GM08714 (cell line): ENCODE measurements around the gene ORMDL2.
"Not testable (repeated sequence)": the region's sequence is repeated elsewhere in the genome, so short reads cannot be mapped to it uniquely, and the experiment has no call there.

ENCODE experiments used
- H3K4me3 ChIP-seq: fragments of 200-500 bp; sonication (Bioruptor generic); 2 replicates; pipeline ENCODE4 v1.5.1; 2014; ENCODE audit warnings: mild to moderate bottlenecking, low read length, inconsistent platforms
- ZNF274 ChIP-seq: IDR thresholded peaks from 2 replicates; pipeline ENCODE4 v1.6.1; 2012; ENCODE audit warnings: mild to moderate bottlenecking, low read depth, low read length

The ORMDL2 gene

DNA sequence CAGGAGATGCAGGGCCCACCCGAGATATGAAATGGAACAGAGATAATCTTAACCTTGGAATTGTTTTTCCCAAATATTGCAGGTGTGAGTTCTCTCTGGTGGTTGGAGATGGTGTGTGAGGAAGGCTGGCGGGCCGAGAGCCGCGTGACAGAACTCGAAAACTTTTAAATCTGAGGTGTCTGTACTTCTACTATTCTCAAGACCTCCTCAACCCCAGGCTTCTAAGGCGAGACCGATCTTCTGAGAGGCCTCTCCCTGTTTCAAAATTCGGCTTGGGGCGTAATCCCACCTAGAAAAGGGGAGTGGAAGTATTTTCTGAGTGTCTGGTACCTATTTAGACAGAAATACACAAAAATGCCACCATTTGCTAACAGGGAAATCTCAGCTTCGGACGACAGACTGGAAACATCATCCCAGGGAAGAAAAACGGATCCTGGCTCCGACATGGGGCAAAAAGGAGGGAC, 928 bp upstream of the ORMDL2 start:
- H3K4me3 ChIP-seq: peak overlapping the region; percentile 90
- TF ChIP-seq ZNF274: no peak

DNA sequence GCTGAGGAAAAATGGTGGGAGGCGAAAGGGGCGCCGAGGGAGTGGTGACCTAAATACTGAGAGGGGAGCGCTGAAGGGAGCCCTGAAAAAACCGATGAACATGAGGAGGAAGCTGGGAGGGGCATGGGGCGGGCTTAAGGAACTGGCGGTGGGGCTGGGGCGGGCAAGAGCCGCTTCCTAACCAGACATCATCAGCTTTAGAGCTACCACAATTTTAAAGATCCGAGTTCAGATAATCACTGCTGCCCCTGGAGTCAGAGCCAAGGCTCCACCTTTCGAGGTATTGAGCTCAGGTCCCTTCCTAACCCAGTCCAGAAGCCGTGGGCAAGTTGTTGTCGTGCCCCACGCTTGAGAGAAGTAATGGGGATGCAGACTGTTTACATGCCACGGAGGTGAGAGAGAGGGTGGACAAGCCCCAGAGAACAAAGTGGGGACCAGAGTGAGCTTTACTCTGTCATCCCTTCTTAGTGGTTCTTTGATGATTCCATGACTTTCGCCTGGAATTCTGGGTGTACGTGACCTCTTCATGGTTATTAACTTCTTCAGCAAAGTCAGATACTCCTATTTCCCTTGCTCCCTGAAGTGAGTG, 393 bp downstream of the ORMDL2 start:
- H3K4me3 ChIP-seq: peak overlapping the region; percentile 92
- TF ChIP-seq ZNF274: no peak

DNA sequence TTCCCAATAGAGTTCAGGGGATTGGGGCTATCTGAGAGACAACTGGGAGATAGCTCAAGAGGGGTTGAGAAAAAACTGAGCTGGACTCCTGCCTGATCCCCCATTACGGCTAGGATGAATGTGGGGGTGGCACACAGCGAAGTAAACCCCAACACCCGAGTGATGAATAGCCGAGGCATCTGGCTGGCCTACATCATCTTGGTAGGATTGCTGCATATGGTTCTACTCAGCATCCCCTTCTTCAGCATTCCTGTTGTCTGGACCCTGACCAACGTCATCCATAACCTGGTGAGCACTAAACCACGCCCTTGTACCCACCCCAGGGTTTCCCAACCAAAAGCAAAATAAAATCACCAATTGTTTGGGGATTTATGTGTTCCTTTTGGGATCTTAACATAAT, 1.0 kb downstream of the ORMDL2 start:
- no peak for TF ChIP-seq ZNF274
- H3K4me3 ChIP-seq: peak overlapping the region; percentile 92

DNA sequence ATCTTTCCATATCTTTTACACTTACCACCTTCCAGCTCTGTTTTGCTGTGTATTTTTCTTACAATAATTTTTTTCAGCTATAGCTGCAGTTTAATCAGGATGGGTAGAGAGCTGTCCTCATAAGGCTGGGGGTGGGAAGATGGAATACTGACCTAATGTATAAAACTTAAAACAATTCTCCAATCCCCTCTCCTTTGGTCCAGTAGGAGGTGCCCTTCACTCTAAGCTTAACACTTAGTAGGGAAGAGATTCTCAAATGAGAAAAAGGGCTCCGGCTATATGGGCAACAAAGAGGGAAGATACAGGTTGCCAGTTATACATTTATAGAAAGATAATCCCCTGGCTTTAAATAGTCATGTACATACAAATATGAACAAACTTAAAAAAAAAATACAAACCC, 2.8 kb downstream of the ORMDL2 start:
- no peak overlapping the region for H3K4me3 ChIP-seq
- TF ChIP-seq ZNF274: no peak

DNA sequence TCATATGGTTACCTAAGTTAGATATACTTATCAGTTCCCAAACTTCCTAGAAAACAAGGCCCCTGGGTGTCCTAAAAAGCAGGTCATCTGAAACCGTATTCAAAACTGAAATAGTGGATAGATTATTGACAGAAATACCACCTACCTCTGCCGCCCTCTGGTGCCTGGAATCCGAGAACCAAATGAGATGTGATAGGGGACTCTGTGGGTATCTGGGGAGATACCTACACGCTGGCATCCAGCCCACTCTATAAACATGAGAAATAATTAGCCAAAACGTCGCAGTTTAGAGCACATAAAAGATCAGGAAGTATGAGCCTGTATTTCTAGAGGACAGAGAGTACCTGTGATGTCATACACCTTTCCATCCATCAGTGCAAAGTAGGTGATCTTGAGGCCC, 4.4 kb downstream of the ORMDL2 start:
- no peak overlapping the region for H3K4me3 ChIP-seq
- TF ChIP-seq ZNF274: no peak

DNA sequence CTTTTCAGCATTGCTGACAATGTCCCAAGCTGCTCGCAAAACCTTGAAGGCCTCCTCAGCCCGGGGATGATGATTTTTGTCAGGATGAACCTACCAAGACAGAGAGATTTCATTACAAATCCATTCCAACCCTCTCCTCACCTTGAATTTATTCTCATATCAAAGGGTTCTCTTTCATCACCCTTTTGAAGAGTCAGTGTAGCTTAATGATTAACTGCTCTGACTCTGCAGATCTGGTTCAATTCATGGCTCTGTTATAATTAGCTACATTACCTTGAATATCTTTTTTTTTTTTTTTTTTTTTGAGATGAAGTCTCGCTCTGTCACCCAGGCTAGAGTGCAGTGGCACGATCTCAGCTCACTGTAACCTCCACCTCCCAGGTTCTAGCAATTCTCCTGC, 5.6 kb downstream of the ORMDL2 start:
- no peak overlapping the region for H3K4me3 ChIP-seq
- no peak for TF ChIP-seq ZNF274

DNA sequence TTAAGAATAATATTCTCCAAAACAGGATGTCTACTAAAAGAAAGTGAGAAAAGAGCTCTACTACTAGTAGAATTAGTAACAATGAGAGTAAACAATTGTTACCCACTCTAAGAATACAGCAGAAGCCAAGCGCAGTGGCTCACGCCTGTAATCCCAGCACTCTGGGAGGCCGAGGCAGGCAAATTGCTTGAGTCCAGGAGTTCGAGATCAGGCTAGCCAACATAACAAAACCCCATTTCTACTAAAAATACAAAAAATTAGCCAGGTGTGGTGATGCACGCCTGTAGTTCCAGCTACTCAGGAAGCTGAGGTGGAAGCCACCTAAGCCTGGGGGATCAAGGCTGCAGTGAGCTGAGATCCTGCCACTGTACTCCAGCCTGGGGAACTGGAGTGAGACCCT, 6.9 kb downstream of the ORMDL2 start:
- TF ChIP-seq ZNF274: no peak
- peak overlapping the region; percentile 16; the same call in 1 of the 2 replicates for H3K4me3 ChIP-seq

DNA sequence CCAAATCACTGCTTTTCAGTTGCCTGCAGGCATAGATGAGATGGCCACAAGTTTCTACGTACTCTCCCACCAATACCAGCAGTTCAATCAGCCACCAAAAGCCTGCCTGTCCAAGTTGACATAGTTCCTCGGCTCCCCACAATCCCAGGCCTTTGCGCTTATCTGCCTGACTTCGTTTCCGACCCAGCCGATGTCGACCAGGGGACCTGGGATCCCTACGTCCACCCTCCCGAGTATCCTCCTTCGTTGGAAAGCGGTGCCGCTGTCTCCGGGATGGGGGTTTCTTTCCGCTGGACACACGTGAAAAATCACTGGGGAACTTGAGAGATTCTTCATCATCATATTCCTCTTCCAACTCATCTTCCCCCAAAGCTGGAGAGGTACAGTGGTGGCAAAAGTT, 10.0 kb downstream of the ORMDL2 start:
- H3K4me3 ChIP-seq: peak overlapping the region; percentile 16; the same call in 1 of the 2 replicates
- no peak for TF ChIP-seq ZNF274

DNA sequence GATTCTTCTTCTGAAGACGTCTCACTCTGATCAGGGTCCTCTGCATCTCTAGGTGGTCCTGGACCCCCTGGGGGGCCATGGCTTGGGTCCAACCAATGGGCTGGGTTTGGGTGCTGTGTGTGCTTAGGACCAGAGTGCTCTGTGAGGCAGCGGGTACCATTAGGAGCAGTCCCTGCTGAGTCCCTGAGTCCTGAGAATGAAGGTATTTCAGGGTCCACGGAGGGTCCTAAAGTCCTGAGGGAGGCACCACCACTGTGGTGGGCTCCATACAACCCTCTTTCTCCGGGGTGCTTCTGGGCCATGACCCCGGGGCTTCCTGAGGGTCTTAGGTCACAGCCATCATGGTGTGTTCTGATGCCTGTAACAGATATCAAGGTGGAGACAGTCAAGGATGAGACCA, 10.5 kb downstream of the ORMDL2 start:
- peak overlapping the region; percentile 77 for H3K4me3 ChIP-seq
- no peak for TF ChIP-seq ZNF274

DNA sequence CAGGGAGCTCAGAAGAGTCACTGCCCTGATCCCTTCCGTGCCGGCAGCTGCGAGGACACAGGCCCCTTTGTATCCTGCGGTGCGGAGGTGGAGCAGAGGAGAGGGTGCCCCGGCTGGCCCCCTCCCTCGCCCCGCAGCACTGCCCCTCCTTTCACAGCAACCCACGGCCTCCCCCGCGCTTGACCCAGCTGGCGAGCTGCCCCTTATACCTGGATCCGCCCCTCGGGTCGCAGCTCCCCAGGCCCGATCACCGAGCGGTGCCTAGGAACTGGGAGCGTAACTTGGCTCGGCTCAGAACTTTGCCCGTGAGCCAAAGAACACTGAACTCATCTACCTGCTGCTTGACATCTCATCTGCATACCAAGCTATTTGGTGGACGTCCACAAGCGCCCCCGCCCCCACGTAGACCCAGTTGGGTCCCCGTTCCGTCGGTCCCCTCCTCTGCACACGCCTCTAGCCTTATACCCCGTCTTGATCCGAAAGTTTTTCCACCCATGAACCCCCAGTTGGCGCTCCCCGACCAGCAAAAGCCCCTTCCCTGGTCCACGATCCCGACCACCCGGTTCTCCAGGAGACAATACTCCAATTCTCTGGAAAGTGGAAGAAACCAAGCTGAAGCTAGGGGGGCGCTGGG, 12.2 kb downstream of the ORMDL2 start:
- H3K4me3 ChIP-seq: peak overlapping the region; percentile 74

DNA sequence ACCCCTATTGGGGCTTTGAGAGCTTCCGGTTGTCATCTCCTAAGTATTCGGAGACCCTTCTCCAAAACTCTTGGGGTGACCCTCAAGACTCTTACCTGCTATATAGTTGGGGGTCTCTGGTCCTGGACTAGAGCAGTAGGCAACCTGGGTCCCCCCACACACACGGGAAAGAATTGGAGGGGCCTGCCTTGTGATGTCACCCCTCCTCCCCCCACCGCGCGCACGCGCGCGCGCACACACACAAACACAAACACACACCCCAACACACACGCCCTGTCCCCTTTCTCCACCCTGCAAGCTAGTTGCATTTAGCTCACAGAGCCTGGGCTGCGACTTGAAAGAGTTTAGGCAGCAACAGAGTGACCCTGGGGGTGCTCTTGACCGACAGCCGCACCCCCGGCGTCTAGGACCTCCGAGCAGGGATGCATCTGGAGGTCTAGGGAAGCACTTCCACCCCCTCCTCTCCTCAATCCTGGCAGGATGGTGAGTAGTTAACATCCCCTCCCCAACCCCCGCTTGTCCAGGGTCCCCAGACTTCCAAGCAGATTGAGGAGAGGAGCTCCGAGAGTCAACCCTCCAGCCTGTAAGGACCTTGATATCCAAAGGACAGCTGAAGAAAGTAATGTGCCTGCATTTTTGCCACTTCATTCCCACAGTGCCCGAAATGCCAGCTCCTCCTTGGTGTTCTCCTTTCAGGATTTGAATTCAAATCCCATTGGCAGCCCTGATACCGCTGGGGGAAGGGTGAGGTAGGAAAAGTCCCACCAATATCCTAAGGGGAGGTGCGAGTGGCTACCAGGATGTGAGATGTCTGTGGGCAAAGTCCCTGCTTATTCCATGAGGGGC, 13.0 kb downstream of the ORMDL2 start:
- no peak for TF ChIP-seq ZNF274
- H3K4me3 ChIP-seq: peak overlapping the region; percentile 74

More for the DNA sequence above, 12.2 kb downstream of the ORMDL2 start:
- no peak for TF ChIP-seq ZNF274

DNA sequence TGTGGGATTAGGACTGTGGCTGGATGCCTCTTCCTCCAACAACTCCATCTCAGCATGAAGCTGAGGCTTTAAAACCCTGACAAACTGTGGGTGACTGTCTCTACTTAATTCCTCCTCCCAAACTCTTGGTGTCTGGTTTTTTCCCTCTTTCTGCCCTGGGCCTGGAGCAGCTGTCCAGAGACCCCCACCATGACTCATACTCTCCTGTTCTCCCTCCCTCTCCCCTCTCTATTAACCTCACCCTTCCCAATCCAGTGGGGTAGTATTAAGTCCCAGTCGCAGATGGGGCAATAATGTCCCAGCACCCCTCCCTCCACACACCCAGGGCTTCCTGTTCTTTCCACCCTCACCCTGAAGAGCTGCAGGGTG, 13.6 kb downstream of the ORMDL2 start:
- no peak overlapping the region for H3K4me3 ChIP-seq
- no peak for TF ChIP-seq ZNF274

DNA sequence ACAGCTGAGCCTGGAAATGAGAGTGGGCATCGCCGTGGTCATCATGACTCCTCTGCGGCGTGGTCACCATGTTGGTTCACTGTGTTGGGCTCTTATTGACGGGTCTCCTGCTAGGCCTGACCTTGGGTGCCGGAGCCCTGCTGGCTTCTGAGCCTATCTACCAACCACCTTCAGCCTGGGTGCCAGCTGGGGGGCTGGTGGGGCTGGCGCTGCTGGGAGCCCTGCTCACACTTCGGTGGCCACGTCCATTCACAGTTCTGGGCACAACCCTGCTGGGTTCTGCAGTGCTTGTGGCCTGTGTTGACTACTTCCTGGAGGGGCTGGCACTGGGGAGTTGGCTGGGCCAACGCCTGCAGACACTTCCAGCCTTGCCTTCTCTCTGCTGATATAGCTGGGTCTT, 15.2 kb downstream of the ORMDL2 start:
- no peak for TF ChIP-seq ZNF274
- H3K4me3 ChIP-seq: no peak overlapping the region

DNA sequence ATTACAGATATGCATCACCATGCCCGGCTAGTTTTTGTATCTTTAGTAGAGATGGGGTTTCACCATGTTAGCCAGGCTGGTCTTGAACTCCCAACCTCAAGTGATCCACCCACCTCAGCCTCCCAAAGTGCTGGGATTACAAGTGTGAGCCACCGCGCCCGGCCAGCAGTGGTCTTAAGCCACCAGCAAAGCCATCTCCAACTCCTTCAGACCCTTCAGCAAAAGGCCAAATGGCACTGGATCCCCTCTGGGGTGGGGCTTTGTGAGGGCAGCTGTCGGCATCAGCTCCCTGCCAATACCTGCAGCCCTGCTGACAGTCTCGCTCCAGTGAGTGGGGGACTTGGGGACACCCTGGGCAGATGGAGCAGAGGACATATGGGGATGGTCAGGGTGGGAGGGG, 16.6 kb downstream of the ORMDL2 start:
- not testable (repeated sequence) for H3K4me3 ChIP-seq

DNA sequence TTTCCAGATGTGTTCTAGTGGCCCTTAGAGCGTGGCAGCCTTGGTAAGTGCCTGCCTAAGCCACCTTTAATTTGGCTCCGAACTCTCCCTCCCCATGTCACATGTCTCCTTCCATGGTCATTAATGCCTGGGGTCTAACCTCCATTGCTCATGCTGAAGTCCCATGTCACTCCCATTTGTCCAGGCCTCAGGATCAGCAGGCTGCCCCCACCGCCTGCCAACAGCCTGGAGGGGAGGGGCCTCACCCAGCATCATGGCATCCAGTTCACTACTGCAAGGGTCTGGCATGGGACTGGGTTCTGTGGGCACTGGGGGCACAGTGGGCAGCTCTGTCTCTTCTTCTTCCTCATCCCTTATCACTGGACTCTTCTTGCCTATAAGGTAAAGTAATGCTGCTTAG, 20.5 kb downstream of the ORMDL2 start:
- no peak for TF ChIP-seq ZNF274
- no peak overlapping the region for H3K4me3 ChIP-seq
